GM19468 (cell line): ENCODE measurements around the gene KIF17.

ENCODE experiments used
- ATAC-seq: cut with Tn5 transposase; IDR thresholded peaks from one replicate; pipeline ENCODE4 v1.9.1; 2021; ENCODE audit warnings: mild to moderate bottlenecking, moderate library complexity, moderate number of reproducible peaks; ENCODE audit not compliant: unreplicated experiment; ENCODE audit errors: extremely low read depth

KIF17 gene

DNA sequence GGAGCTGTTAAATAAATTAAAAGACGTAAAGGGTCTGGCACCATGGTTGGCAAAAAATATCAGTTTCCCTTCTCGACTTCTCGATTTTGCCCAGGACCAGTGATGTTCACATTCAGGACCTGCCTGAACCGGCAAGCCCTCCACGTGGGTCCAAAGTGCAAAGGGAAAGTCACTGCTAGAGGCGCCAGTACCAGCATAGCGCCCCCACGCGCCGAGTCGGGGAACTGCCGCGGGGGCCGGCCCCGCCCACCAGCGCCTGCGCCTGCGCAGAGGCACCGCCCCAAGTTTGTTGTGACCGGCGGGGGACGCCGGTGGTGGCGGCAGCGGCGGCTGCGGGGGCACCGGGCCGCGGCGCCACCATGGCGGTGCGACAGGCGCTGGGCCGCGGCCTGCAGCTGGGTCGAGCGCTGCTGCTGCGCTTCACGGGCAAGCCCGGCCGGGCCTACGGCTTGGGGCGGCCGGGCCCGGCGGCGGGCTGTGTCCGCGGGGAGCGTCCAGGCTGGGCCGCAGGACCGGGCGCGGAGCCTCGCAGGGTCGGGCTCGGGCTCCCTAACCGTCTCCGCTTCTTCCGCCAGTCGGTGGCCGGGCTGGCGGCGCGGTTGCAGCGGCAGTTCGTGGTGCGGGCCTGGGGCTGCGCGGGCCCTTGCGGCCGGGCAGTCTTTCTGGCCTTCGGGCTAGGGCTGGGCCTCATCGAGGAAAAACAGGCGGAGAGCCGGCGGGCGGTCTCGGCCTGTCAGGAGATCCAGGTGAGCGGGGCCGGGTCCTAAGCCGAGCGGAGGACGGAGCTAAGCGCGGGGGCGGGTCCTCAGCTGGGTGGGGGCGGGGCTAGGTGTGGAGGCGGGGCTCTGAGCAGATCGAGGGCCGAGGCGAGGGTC lies 84.4 kb downstream of the KIF17 start, which contains the start of gene PINK1:
Gene PINK1, plus strand, starts transcription at position 269 of the 875 bp plus-strand sequence. Its CDS starts 91 bp downstream, at position 360.
- peak; percentile 30 for ATAC-seq

DNA sequence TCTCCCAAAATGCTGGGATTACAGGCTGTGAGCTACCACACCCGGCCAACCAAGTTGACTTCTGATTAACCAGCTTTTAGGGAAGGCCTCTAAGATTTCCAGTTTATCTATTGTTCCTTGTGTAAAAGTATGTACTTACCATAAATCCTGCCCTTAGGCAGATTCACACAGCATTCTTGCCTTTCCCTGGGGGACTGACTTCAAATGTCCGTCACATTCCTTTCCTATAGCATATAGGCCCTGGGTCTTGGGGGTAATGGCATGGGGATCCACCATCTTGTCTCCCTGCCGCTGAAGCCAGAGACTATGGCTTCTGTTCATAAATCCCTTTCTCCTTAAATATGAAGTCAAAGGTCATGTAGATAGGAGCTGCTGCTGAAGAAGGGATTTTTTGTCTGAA lies 85.4 kb downstream of the KIF17 start:
- no peak for ATAC-seq

DNA sequence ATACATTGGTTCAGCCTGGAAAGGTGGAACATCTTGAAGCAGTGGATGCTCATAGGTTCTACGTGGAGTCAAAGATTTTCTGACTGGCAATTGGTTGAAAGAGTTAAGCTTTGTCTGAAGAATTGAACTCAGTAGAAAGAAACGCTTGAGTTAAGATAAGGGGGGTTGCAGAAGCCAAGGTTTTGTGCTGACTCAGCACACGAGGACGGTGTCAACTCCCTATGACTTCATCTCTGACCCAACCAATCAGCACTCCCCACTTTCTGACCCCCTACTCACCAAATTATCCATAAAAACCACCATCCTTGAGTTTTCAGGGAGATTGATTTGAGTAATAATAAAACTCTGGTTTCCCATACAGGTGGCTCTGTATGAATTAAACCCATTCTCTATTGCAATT lies 87.1 kb downstream of the KIF17 start:
- no peak for ATAC-seq

DNA sequence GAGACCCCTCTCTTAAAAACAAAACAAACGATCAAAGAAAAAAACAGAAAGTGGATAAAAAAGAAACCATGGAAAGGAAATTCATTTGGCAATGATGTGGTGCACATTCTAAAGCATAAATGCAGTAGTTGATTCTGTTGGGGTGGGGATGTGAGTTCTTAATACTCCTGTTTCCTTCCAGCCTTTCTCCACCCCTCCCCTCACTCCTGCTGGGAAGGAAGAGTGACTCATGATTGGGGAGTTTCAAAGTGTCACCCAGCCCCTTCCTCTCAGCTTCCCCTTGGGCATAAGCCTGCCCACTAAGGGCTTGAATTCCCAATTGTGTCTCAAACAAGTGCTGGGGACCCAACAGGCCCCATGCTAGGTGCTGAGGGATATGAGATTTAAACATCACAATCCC lies 91.3 kb downstream of the KIF17 start:
- ATAC-seq = no peak

DNA sequence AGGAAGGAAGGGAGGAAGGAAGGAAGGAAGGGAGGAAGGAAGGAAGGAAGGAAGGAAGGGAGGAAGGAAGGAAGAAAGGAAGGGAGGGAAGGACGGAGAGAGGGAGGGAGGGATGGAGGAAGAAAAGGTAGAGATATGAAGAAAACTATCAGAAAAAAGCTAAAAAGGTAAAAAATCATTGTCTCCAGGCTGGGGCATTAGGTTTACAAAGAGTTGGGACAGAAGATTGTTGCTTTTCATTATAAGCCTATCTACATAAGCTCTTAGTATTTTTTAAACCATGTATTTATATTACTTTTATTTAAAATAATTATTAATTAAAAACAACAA lies 91.7 kb downstream of the KIF17 start:
- no peak for ATAC-seq

DNA sequence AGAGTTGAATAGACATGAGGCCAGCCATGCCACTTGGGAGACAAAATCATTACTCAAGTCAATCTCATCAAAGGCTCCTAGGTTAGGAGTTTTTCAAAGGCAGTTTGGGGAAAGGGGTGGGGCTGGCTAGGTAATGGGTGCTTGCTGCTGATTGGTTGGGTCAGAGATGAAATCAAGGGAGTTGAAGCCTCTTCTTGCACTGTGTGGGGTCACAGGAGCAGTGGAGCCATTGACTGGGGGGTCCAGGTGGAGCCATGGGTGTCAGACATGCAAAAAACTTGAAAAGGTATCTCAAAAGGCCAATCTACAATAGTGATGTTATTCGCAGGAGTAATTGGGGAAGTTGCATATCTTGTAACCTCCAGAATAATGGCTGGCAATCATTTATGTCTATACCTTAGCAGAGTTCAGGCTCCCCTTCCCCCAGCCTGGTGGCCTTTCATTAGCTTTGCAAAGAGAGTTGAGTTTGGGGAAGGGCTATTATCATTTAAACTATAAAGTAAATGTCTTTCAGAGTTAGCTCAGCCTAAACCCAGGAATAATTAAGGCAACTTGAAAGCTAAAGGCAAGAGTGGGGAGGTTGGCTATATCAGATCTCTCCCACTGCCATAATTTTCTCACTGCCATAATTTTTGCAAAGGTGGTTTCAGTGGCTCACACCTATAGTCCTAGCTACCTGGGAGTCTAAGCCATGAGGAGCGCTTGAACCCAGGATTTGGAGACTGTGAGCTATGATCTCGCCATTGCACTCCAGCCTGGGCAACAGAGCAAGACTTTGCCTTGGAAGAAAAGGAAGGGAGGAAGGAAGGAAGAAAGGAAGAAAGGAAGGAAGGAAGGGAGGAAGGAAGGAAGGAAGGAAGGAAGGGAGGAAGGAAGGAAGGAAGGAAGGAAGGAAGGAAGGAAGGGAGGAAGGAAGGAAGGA lies 92.4 kb downstream of the KIF17 start:
- no peak for ATAC-seq

DNA sequence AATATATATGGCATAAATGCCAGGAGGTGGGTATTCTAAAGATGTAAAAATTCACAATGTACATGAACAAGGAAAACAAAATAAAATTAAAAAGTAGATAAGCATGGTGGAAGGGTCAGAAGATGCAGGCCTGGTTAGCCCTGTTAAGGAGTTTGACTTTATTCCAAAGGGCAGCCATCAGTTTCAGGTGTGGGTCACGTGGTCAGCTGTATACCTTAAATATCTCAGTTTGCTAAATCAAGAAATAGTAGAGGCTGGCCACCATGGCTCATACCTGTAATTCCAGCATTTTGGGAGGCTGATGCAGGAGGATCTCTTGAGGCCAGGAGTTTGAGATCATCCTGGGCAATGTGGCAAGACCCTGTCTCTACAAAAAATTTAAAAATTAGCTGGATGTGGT lies 93.1 kb downstream of the KIF17 start:
- ATAC-seq = no peak

DNA sequence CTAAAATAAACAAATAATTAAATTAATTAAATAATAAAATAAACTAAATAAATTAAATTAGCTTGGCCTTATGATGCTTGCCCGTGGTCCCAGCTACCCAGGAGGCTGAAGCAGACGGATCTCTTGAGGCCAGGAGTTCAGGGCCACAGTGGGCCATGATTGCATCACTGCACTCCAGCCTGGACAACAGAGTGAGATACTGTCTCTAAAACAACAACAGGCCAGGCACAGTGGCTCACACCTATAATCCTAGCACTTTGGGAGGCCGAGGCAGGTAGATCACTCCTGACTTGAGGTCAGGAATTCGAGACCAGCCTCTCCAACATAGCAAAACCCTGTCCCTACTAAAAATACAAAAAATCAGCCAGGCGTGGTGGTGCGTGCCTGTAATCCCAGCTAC lies 96.8 kb downstream of the KIF17 start:
- ATAC-seq = no peak

DNA sequence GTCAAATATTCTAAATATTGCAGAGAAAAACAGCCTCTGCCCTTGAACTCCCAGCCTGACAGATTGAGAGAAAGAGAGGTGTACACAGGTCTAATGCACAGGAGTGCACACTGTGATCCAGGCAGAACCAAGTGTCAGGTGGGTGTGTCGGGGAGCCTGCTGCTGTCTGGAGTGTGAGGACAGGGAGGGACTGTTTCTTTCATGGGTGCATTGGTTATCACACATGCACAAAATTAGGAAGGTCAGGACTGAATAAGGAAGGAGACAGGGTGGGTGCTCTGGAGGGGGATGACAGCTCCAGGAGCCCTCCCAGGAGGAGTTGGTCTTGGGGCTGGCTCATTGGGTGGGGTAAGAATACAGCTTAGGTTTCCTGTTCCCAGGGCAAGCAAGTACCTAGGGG lies 97.8 kb downstream of the KIF17 start:
- ATAC-seq = no peak

DNA sequence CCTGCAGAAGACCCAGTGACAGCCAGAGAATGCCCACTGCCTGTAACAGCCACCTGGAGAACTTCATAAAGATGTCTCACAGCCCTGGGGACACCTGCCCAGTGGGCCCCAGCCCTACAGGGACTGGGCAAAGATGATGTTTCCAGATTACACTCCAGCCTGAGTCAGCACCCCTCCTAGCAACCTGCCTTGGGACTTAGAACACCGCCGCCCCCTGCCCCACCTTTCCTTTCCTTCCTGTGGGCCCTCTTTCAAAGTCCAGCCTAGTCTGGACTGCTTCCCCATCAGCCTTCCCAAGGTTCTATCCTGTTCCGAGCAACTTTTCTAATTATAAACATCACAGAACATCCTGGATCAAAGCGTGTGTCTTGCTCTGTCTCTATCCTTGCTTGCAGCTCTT lies 99.3 kb downstream of the KIF17 start:
- no peak for ATAC-seq

DNA sequence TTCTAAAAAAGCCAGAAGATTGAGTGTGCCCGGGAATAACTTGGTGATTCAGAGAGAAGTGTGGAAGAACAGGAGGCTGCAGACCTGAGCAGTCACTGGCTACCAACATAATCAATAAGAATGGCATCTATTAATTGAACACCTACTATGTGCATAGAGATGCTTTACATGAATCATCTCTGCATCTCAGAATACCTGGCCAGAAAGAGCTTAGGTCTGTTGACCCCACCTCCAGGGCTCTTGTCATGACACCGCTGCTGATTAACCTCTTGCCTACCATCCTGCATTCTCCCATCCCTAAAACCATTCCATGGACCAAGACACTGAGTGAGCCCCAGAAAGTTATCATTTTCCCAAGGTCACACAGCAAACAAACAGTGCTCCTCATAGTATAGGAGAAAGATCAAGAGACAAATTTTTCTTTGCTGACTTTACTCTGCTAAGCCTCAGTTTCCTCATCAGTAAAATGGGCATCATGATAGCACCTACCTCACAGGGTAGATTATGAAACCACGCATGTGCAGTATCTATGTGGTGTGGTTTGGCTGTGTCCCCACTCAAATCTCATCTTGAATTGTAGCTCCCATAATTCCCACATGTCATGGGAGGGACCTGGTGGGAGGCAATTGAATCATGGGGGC lies 100.8 kb downstream of the KIF17 start:
- no peak for ATAC-seq

DNA sequence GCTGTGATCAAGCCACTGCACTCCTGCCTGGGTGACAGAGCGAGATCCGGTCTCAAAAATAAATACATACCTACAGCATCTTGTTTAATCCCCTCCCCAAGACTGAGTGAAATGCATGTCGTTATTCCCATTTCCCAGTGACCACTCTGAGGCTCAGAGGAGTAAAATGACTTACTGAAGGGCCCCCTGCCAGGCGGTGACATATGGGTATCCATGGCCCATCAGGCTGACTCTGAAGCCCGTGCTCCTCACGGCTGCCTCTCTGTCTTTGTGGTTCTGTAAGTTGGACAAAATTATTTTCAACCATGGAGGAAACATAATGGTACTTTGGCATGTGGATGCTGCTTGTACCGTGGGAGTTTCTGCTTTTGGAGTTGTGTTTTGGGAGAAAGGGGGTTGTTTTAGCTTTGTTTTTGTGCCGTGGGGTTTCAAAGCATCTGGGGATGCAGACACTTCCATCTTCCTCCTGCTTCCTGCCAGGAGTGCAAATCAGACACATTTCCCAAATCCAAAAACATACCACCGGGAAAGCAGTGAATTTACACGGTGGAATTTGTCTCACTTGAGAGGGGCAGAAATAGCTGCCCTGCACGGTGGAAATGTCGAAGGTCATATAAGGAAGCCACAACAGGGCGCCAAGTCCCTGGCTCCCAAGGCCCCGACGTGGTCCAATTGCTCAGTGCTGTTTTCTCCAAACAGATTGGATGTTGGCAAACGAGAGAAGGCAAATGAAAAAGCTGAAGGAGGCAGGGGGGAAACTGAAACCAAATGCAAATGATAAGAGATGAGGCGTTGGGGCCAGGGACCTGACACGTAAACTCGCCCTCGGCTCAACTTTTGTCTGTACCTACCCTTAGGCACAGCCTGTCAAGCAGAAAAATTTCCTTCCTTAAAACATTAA lies 101.6 kb downstream of the KIF17 start:
- no peak for ATAC-seq

DNA sequence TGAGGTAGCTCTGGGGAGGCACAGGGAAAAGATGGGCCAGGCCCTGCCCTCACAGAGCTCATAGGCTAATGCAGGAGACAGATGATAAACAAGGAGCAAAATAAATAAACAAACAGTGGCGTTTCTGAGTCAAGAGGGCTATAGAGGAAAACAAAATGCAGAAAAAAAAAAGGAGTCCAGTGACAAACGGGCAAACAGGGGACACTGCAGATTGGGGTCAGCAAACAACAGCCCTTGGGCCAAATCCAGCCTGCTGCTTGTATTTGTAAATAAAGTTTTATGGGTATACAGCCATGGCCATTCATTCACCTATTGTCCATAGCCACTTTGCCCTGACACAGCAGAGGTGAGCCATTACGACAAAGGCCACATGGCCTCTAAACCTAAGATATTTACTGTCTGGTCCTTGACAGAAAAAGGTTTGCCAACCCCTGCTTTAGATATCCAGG lies 103.7 kb downstream of the KIF17 start:
- no peak for ATAC-seq
